ENCODE results near the gene FEM1C.

GRCh38 chr5:115549154-115549553 lies 4.6 kb upstream of the FEM1C start:
- TF ChIP-seq CTCF (IDR thresholded peaks at IDR 0.05 in 4 of 5, conservative IDR thresholded peaks at IDR 0.05 in 1 of 5) (peak in 1 of 5 experiments; percentile 13), POLR2A (IDR thresholded peaks at IDR 0.05) (no peak)
